MM.1S (cell line): ENCODE measurements around the gene IL17RB.

Experiments used
- DNase-seq: peaks from one replicate; pipeline ENCODE4 v3.0.0-alpha.2; 2015
- H2AFZ ChIP-seq: fragments of 300-600 bp; sonication (generic); 2 replicates; pipeline ENCODE4 v1.6.0; 2016; ENCODE audit warnings: antibody characterized with exemption, low read length
- H3F3A ChIP-seq: fragments of 300-600 bp; sonication (generic); 2 replicates; pipeline ENCODE4 v1.6.1; 2016; ENCODE audit warnings: mild to moderate bottlenecking, antibody characterized with exemption, low read length, moderate library complexity, mixed read lengths; ENCODE audit not compliant: insufficient read depth
- H3K27ac ChIP-seq: fragments of 300-600 bp; sonication (generic); 2 replicates; pipeline ENCODE4 v1.5.1; 2016; ENCODE audit warnings: mild to moderate bottlenecking, low read length
- H3K27me3 ChIP-seq: fragments of 300-600 bp; sonication (generic); replicated peaks from 2 replicates; pipeline ENCODE4 v1.6.0; 2016; ENCODE audit warnings: low read length; ENCODE audit not compliant: insufficient read depth
- H3K36me3 ChIP-seq: fragments of 300-600 bp; sonication (generic); replicated peaks from 2 replicates; pipeline ENCODE4 v1.6.1; 2016; ENCODE audit warnings: mild to moderate bottlenecking, low read length, mixed read lengths; ENCODE audit not compliant: insufficient read depth
- H3K4me1 ChIP-seq: fragments of 300-600 bp; sonication (generic); 2 replicates; pipeline ENCODE4 v1.6.1; 2016; ENCODE audit warnings: low read length, mixed read lengths
- H3K4me2 ChIP-seq: fragments of 300-600 bp; sonication (generic); 2 replicates; pipeline ENCODE4 v1.6.0; 2016; ENCODE audit warnings: low read depth, low read length
- H3K4me3 ChIP-seq: fragments of 300-600 bp; sonication (generic); 2 replicates; pipeline ENCODE4 v1.5.1; 2016; ENCODE audit warnings: low read length, mixed read lengths
- H3K79me2 ChIP-seq: fragments of 300-600 bp; sonication (generic); 2 replicates; pipeline ENCODE4 v1.6.1; 2016; ENCODE audit warnings: mixed run types, low read length, mixed read lengths
- H3K9ac ChIP-seq: fragments of 300-600 bp; sonication (generic); 2 replicates; pipeline ENCODE4 v1.6.1; 2016; ENCODE audit warnings: low read length, mixed read lengths
- H3K9me2 ChIP-seq: fragments of 300-600 bp; sonication (generic); replicated peaks from 2 replicates; pipeline ENCODE4 v1.6.1; 2016; ENCODE audit warnings: mild to moderate bottlenecking, low read length, mixed read lengths; ENCODE audit not compliant: insufficient read depth
- H3K9me3 ChIP-seq: fragments of 300-600 bp; sonication (generic); replicated peaks from 2 replicates; pipeline ENCODE4 v1.6.1; 2016; ENCODE audit warnings: mild to moderate bottlenecking, low read length, mixed read lengths; ENCODE audit not compliant: insufficient read depth
- H4K20me1 ChIP-seq: fragments of 300-600 bp; sonication (generic); 2 replicates; pipeline ENCODE4 v1.6.1; 2016; ENCODE audit warnings: mild to moderate bottlenecking, low read length, moderate library complexity, mixed read lengths; ENCODE audit not compliant: insufficient read depth
- CTCF ChIP-seq: fragments of 300-600 bp; sonication (generic); IDR thresholded peaks from 2 replicates; pipeline ENCODE4 v1.5.1; 2016; ENCODE audit warnings: antibody characterized with exemption, low read length, mixed read lengths
- EZH2 ChIP-seq: fragments of 300-600 bp; sonication (generic); optimal IDR thresholded peaks from 2 replicates; pipeline ENCODE3; 2017; ENCODE audit warnings: low read depth, mild to moderate bottlenecking, antibody characterized with exemption, low read length, mixed read lengths
- EZH2phosphoT487 ChIP-seq: fragments of 300-600 bp; sonication (generic); IDR thresholded peaks from 2 replicates; pipeline ENCODE4 v1.6.1; 2018; ENCODE audit warnings: antibody characterized with exemption, low read length

IL17RB gene

GRCh38 chr3:53846134-53846850 is at the start of gene IL17RB, which contains the start of gene CHDH:
Gene IL17RB (plus strand): TSS chr3:53846568. CDS start chr3:53846589, 21 bp downstream.
Gene CHDH (minus strand): TSS chr3:53846419. CDS start chr3:53824008, 22,411 bp downstream.
- H3K4me3 ChIP-seq, result peak within 1 kb of the TSS; percentile 81

GRCh38 chr3:53798144-53798543 is 48.2 kb upstream of the IL17RB start:
- no peaks in the 10 kb centered on the region for H3K36me3 ChIP-seq
- H3K27me3 ChIP-seq, result no peaks in the 10 kb centered on the region
- H2AFZ ChIP-seq, result no peak overlapping the region
- H3K27ac ChIP-seq, result no peak overlapping the region
- H4K20me1 ChIP-seq, result no peaks in the 10 kb centered on the region
- no peaks in the 10 kb centered on the region for H3K9me2 ChIP-seq
- no peak overlapping the region for H3K9ac ChIP-seq
- no peaks in the 10 kb centered on the region for H3K4me1 ChIP-seq
- no peak for TF ChIP-seq EZH2phosphoT487
- TF ChIP-seq CTCF, result no peak
- TF ChIP-seq EZH2, result no peak
- no peak overlapping the region for H3K4me2 ChIP-seq
- DNase-seq, result no peak
- no peak overlapping the region for H3K4me3 ChIP-seq
- H3K79me2 ChIP-seq, result no peaks in the 10 kb centered on the region
- H3K9me3 ChIP-seq, result no peaks in the 10 kb centered on the region
- no peaks in the 10 kb centered on the region for H3F3A ChIP-seq

More at GRCh38 chr3:53846134-53846850, at the start of gene IL17RB, which contains the start of gene CHDH:
- Histone ChIP-seq H3K4me1 (peaks cover 21% of the 10 kb centered on the region), H3K36me3 (no peaks in the 10 kb centered on the region), H3K79me2 (no peaks in the 10 kb centered on the region; the same call in 1 of the 2 replicates), H2AFZ (peak within 1 kb of the TSS; percentile 86), H3K27me3 (no peaks in the 10 kb centered on the region), H4K20me1 (no peaks in the 10 kb centered on the region), H3K9ac (peak within 1 kb of the TSS; percentile 87), H3F3A (peaks cover 24% of the 10 kb centered on the region), H3K4me2 (peak within 1 kb of the TSS; percentile 99), H3K9me2 (no peaks in the 10 kb centered on the region), H3K9me3 (no peaks in the 10 kb centered on the region), H3K27ac (peak within 1 kb of the TSS; percentile 85; the same call in 1 of the 2 replicates)
- TF ChIP-seq EZH2phosphoT487, result no peak
- TF ChIP-seq CTCF, result no peak; the same call in 1 of the 2 replicates
- no peak for TF ChIP-seq EZH2
- peak; percentile 75 for DNase-seq

- no peak overlapping the region for H3K4me2 ChIP-seq
- H3K79me2 ChIP-seq, result no peaks in the 10 kb centered on the region
- H3K9me3 ChIP-seq, result no peaks in the 10 kb centered on the region
- no peaks in the 10 kb centered on the region for H3K9me2 ChIP-seq
- no peaks in the 10 kb centered on the region for H3K4me1 ChIP-seq
- no peak overlapping the region for H3K9ac ChIP-seq
- H3K27me3 ChIP-seq, result no peaks in the 10 kb centered on the region
- H3K27ac ChIP-seq, result no peak overlapping the region
- H3K36me3 ChIP-seq, result no peaks in the 10 kb centered on the region
- H3K4me3 ChIP-seq, result no peak overlapping the region
- no peak for DNase-seq
- TF ChIP-seq EZH2 (no peak), EZH2phosphoT487 (no peak), CTCF (no peak)
- no peak overlapping the region for H2AFZ ChIP-seq
- no peaks in the 10 kb centered on the region for H3F3A ChIP-seq
- H4K20me1 ChIP-seq, result no peaks in the 10 kb centered on the region
Measured at GRCh38 chr3:53799338-53799865, 47.0 kb upstream of the IL17RB start.
